ENCODE measurements around the gene TMEM121B.

The TMEM121B gene

DNA sequence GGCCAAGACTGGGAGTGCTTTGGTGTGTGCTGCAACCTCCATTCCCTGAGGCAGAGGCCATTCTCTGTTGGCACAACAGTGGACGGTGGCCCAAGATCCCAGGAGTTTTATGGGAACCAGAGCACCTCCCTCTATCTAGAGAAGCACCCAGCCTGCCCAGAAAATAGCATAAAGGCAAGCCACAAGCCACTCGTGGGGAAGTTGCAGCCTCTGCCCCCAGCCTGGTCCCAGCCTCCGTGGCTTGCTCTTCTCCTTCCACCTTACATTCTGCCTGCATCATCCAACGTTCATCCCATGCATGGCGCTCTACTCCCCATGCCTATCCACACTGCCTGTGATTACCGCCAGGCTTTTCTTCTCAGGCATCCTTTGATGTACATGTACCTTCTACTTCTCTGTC is 20.5 kb downstream of the TMEM121B start:
- Histone ChIP-seq H3K4me3 (ENCODE audit: low read depth, low read length) (no peak overlapping the region), H3K27me3 (ENCODE audit: insufficient read depth, low read depth, severe bottlenecking) (no peaks in the 10 kb centered on the region), H3K27ac (no peak overlapping the region), H3K36me3 (peaks cover 21% of the 10 kb centered on the region), H3K9me3 (ENCODE audit: severe bottlenecking) (no peaks in the 10 kb centered on the region)
- DNase-seq: no peak
- TF ChIP-seq, protein P1, sequence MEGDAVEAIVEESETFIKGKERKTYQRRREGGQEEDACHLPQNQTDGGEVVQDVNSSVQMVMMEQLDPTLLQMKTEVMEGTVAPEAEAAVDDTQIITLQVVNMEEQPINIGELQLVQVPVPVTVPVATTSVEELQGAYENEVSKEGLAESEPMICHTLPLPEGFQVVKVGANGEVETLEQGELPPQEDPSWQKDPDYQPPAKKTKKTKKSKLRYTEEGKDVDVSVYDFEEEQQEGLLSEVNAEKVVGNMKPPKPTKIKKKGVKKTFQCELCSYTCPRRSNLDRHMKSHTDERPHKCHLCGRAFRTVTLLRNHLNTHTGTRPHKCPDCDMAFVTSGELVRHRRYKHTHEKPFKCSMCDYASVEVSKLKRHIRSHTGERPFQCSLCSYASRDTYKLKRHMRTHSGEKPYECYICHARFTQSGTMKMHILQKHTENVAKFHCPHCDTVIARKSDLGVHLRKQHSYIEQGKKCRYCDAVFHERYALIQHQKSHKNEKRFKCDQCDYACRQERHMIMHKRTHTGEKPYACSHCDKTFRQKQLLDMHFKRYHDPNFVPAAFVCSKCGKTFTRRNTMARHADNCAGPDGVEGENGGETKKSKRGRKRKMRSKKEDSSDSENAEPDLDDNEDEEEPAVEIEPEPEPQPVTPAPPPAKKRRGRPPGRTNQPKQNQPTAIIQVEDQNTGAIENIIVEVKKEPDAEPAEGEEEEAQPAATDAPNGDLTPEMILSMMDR (IDR thresholded peaks at IDR 0.05; ENCODE audit: low read depth, low read length): no peak

DNA sequence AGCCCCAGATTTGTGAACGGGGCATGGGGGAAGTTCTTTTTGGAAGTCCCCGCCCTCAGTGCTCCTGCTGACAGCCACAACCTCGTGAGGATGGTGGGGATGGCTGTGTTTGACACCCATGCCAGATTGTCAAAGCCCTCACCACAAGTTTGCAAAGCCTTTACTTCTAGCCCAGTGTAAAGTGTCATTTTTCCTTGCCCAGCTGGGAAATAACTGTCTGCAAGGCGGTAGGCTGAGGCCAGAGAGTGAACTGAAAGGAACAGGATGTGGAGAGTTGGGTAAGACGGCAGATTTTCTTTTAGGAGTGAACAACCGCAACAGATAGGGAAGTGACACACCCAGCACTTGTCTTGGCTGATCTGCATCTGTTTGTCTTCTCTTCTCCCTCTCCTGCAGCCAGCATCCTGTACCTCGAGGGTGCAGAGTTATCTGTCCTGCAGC is 22.8 kb downstream of the TMEM121B start:
- no peak overlapping the region for H3K27ac ChIP-seq
- TF ChIP-seq, protein P1 (IDR thresholded peaks at IDR 0.05; ENCODE audit: low read depth, low read length): no peak
- peaks cover 21% of the 10 kb centered on the region for H3K36me3 ChIP-seq
- H3K9me3 ChIP-seq (ENCODE audit: severe bottlenecking): no peaks in the 10 kb centered on the region
- H3K4me3 ChIP-seq (ENCODE audit: low read depth, low read length): no peak overlapping the region
- no peaks in the 10 kb centered on the region for H3K27me3 ChIP-seq (ENCODE audit: insufficient read depth, low read depth, severe bottlenecking)
- no peak for DNase-seq

GRCh38 chr22:17097701-17098100 is 23.5 kb downstream of the TMEM121B start:
- Histone ChIP-seq H3K9me3 (ENCODE audit: severe bottlenecking) (no peaks in the 10 kb centered on the region), H3K4me3 (ENCODE audit: low read depth, low read length) (no peak overlapping the region), H3K27me3 (ENCODE audit: insufficient read depth, low read depth, severe bottlenecking) (no peaks in the 10 kb centered on the region), H3K36me3 (peaks cover 14% of the 10 kb centered on the region), H3K27ac (no peak overlapping the region)
- TF ChIP-seq, protein P1 (IDR thresholded peaks at IDR 0.05; ENCODE audit: low read depth, low read length): no peak
- DNase-seq: no peak

- no peak overlapping the region for H3K27ac ChIP-seq
- H3K27me3 ChIP-seq (ENCODE audit: insufficient read depth, low read depth, severe bottlenecking): no peaks in the 10 kb centered on the region
- no peak for DNase-seq
- TF ChIP-seq, protein P1 (IDR thresholded peaks at IDR 0.05; ENCODE audit: low read depth, low read length): no peak
- no peak overlapping the region for H3K4me3 ChIP-seq (ENCODE audit: low read depth, low read length)
- no peaks in the 10 kb centered on the region for H3K9me3 ChIP-seq (ENCODE audit: severe bottlenecking)
- peaks cover 13% of the 10 kb centered on the region for H3K36me3 ChIP-seq
Observed at GRCh38 chr22:17097062-17097461, 24.1 kb downstream of the TMEM121B start.

DNA sequence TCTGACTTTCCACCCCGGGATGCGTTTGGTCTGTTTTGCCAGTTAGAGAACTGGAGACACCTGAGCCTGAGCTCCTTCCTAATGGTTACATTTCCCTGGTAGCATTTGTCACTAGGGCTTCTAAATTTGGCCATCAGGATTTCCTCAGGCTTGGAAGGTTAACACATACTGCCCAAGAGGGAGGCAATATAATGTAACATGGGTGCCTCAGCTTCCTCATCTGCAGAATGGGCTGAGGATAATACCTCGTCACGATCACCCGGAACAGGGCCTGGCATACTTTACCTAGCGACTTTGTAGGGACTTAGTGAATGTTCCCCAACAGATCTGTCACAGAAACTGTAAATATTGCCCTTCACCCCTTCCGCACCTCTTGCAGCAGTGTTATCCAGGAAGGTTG is 25.1 kb downstream of the TMEM121B start:
- peaks cover 8% of the 10 kb centered on the region for H3K36me3 ChIP-seq
- no peak overlapping the region for H3K27ac ChIP-seq
- no peaks in the 10 kb centered on the region for H3K9me3 ChIP-seq (ENCODE audit: severe bottlenecking)
- TF ChIP-seq, protein P1 (IDR thresholded peaks at IDR 0.05; ENCODE audit: low read depth, low read length): no peak
- no peak for DNase-seq
- no peak overlapping the region for H3K4me3 ChIP-seq (ENCODE audit: low read depth, low read length)
- no peaks in the 10 kb centered on the region for H3K27me3 ChIP-seq (ENCODE audit: insufficient read depth, low read depth, severe bottlenecking)

DNA sequence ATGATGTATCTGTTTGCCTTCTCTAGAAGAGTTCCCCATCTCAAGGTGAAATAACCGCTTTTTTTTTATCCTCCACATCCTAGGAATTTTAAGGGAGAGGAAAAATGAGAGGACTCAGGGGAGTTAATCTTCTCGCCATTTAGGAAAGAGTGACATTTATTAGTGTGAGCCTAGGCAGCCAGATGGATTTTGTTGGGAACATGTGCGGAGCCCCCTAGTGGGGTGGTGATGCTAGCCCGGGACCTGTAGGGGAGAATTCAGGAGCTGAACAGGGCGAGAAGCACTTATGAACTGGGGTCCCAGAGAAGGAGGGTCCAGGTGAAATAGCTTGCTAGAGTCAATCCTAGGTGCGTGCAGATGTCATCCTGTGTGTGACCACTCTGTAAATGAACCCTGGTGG is 25.6 kb downstream of the TMEM121B start:
- Histone ChIP-seq H3K9me3 (ENCODE audit: severe bottlenecking) (no peaks in the 10 kb centered on the region), H3K27ac (no peak overlapping the region), H3K36me3 (peaks cover 6% of the 10 kb centered on the region), H3K4me3 (ENCODE audit: low read depth, low read length) (no peak overlapping the region), H3K27me3 (ENCODE audit: insufficient read depth, low read depth, severe bottlenecking) (no peaks in the 10 kb centered on the region)
- TF ChIP-seq, protein P1 (IDR thresholded peaks at IDR 0.05; ENCODE audit: low read depth, low read length): peak; percentile 58
- peak; percentile 51 for DNase-seq
